Activated CD4-positive, alpha-beta memory T cell treated with anti-CD3 and anti-CD28 coated beads, Interleukin-2, amount 10 ng/mL, durations not matched to agents 7 days and 5 days (primary cell): ENCODE measurements around the gene DNLZ. TPM values are rescaled to one million over a fixed set of nuclear protein-coding genes. Genes with fewer than 3 reads are reported as not detected.
"Not testable (repeated sequence)": the region's sequence is repeated elsewhere in the genome, so short reads cannot be mapped to it uniquely, and the experiment has no call there.

Source experiments
- CTCF ChIA-PET: fragments of 350-600 bp; sonication (Branson Sonifier 250); formaldehyde crosslinking; loops from one replicate; lab custom pipeline; 2021; ENCODE audit warnings: antibody characterized with exemption, inconsistent platforms; lab: Charles Lee
- POLR2A ChIA-PET: fragments of 350-600 bp; sonication (Branson Sonifier 250); formaldehyde crosslinking; loops from one replicate; lab custom pipeline; 2021; ENCODE audit warnings: antibody characterized with exemption; lab: Charles Lee
- DNase-seq: peaks from one replicate; pipeline ENCODE4 v3.0.0-alpha.2; 2020
- H3K27ac Mint-ChIP-seq: one replicate; pipeline ENCODE4 v1.8.0; 2021; ENCODE audit warnings: mild to moderate bottlenecking, mixed read lengths
- H3K27me3 Mint-ChIP-seq: one replicate; pipeline ENCODE4 v1.8.0; 2021; ENCODE audit warnings: mixed read lengths
- H3K36me3 Mint-ChIP-seq: one replicate; pipeline ENCODE4 v1.8.0; 2021; ENCODE audit warnings: low read depth, mixed read lengths
- H3K4me1 Mint-ChIP-seq: one replicate; pipeline ENCODE4 v1.8.0; 2021; ENCODE audit warnings: mixed read lengths
- H3K4me3 Mint-ChIP-seq: one replicate; pipeline ENCODE4 v1.8.0; 2021; ENCODE audit warnings: mild to moderate bottlenecking, mixed read lengths
- H3K9me3 Mint-ChIP-seq: one replicate; pipeline ENCODE4 v1.8.0; 2021; ENCODE audit warnings: mixed read lengths
- total RNA-seq, 2 experiments: library from RNA; stranded (reverse); gene quantifications; one replicate each; pipeline ENCODE4 v1.2.3, GENCODE V29; 2021

The DNLZ gene
- total RNA-seq, result 10 to 100 TPM; 11.5 TPM

DNA sequence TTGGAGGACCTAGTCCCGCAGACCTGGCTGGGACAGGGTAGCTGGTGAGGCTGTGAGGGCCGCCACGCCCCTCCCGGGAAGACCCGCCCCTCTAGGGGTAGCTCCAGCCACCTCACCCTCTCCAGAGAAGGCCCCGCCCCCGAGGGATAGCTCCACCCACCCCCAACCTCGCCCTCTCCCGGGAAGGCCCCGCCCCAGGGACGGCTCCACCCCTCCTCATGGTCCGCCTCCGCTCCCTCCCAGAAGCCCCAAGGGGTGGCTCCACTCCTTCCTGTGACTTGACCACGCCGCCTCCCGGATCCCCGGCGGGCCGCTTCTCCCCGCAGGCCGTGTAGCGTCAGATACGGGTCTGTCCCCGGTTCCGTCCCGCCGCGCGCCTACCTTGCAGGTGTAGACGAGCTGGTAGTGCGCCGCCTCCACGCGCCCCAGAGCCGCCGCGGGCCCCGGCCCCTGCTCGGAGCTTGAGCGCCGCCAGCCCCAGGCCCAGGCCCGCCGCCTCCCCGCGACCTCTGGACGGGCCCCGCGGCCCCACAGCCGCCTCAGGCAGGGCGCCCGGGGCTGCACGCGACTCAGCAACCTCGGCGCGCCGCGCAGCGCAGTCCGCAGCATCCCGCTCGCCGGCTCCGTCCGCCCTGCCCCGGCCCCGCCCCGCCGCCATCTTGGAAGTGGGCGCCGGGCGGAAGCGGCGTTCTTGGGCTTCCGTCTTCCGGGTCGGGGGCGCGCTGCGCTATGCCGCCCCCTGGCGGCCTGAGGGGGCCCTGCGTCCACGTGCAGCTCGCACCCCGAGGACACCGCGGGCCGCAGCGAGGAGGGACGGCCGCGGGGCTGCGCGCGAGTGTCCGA is at the start of gene DNLZ:
Gene DNLZ (minus strand): TSS at position 639 of the 843 bp plus-strand sequence. CDS start 30 bp downstream, at position 609.
- ChIA-PET CTCF (interaction anchor here (0.7 to 2.9 kb wide), 13 partner anchors 9 to 367 kb away, joined by 3 to 31 read pairs (median 4); partner anchors contain the start of genes ENTR1, INPP5E and PMPCA), POLR2A (interaction anchor here (0.8 to 2.5 kb wide), 28 partner anchors 9 to 733 kb away, joined by 3 to 23 read pairs (median 4); partner anchors contain the start of genes CAMSAP1, ENTR1, GPSM1 and PMPCA)
- H3K9me3 Mint-ChIP-seq, result no peaks in the 10 kb centered on the region
- peak within 1 kb of the TSS; percentile 88 for H3K27ac Mint-ChIP-seq
- H3K36me3 Mint-ChIP-seq, result no peaks in the 10 kb centered on the region
- peaks cover 6% of the 10 kb centered on the region for H3K4me1 Mint-ChIP-seq
- H3K4me3 Mint-ChIP-seq, result peak within 1 kb of the TSS; percentile 82
- peak; percentile 96 for DNase-seq
- no peaks in the 10 kb centered on the region for H3K27me3 Mint-ChIP-seq

DNA sequence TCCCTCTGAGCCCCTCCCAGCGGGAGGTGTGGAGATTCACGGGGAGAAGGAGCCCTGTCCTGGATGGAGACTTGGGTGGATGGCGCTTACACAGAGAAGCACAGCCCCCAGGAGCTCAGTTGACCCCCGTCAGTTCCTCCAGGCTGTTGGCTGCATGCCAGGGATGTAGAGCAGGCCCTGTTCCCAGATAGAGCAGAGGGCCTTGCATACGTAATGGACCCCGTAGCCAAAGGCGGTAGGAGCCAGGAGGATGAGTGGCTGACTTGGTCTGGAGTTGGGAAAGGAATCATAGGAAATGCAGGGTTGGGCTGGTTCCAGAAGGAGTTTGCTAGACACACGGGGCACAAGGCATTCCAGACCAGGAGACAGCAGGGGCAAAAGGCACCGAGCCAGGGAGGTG is 49.4 kb upstream of the DNLZ start:
- no peak for DNase-seq
- ChIA-PET POLR2A (no interaction called here), CTCF (no interaction called here)
- Mint-ChIP-seq H3K27ac (no peak overlapping the region), H3K36me3 (peaks cover 56% of the 10 kb centered on the region), H3K4me1 (peaks cover 38% of the 10 kb centered on the region), H3K27me3 (no peaks in the 10 kb centered on the region), H3K4me3 (no peak overlapping the region), H3K9me3 (no peaks in the 10 kb centered on the region)

DNA sequence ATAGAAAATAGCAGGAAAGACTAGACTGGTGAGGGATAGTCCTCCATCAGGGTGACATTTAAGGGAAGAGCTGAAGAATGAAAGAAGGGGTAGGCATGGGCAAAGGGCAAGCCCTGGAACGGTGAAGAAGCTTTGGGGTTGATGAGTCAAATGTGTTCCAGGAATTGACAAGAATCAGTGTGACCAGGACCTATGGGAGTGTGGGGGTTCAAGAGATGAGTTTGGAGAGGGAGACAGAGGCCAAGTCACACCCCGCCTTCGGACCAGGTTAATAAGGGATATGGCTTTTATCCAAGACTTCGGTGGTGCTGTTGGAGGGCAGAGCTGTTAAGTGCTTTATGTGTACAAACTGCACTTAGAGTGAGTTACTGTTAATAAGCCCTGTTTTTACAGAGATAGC is 47.8 kb upstream of the DNLZ start:
- H3K4me1 Mint-ChIP-seq, result peaks cover 49% of the 10 kb centered on the region
- peaks cover 55% of the 10 kb centered on the region for H3K36me3 Mint-ChIP-seq
- ChIA-PET CTCF (interaction anchor here (3.3 kb wide), 1 partner anchor 11 kb away, joined by 22 read pairs; the partner anchor contains the start of gene SNAPC4), POLR2A (interaction anchor here (1.1 to 3.4 kb wide), 4 partner anchors 10 to 29 kb away, joined by 4 to 27 read pairs (median 10); partner anchors contain the start of gene SNAPC4)
- H3K27me3 Mint-ChIP-seq, result no peaks in the 10 kb centered on the region
- peak overlapping the region; percentile 87 for H3K4me3 Mint-ChIP-seq
- peak overlapping the region; percentile 82 for H3K27ac Mint-ChIP-seq
- no peaks in the 10 kb centered on the region for H3K9me3 Mint-ChIP-seq
- no peak for DNase-seq

DNA sequence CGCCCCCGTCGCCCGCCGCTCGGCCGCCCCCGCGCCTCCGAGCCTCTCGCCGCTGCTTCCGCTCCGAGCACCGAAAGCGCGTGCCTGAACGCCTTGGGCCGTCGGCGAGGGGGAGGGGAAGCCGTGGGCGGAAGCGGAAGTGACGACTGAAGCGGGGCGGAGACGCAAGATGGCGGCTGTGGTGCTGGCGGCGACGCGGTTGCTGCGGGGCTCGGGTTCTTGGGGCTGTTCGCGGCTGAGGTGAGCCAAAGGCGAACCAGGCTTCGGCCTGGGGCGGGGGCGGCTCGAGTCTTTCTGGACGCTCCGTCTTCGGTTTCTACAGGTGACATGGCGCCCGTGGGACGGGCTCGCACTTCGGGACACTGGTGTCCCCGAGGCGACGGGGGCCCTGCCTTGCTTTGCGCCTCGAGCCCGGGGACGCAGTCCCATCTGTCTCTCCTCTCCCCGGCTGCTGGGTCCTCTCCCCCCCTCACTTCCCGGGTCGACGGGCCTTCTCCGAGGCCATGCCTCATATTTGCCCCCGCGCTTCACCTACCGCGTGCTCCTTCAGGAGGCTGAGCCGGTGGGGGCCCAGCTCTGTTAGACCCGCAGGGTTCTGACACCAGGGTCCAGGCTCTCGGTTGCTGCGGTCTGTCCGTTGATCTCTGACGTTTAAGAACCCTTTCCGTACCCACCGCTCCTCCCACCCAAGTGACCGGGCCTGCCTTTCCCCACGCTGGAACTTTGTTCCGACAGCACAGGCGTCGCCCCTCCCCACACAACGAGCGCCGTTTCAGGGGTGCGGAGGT is 47.1 kb upstream of the DNLZ start, which contains the start of the genes ENTR1 and PMPCA:
Gene ENTR1 (minus strand): TSS at position 115 of the 788 bp plus-strand sequence. CDS start 217 bp downstream, outside the sequence.
Gene PMPCA (plus strand): TSS at position 159 of the 788 bp plus-strand sequence. CDS start 11 bp downstream, at position 170.
- H3K36me3 Mint-ChIP-seq, result peaks cover 58% of the 10 kb centered on the region
- no peaks in the 10 kb centered on the region for H3K27me3 Mint-ChIP-seq
- H3K4me1 Mint-ChIP-seq, result peaks cover 52% of the 10 kb centered on the region

DNA sequence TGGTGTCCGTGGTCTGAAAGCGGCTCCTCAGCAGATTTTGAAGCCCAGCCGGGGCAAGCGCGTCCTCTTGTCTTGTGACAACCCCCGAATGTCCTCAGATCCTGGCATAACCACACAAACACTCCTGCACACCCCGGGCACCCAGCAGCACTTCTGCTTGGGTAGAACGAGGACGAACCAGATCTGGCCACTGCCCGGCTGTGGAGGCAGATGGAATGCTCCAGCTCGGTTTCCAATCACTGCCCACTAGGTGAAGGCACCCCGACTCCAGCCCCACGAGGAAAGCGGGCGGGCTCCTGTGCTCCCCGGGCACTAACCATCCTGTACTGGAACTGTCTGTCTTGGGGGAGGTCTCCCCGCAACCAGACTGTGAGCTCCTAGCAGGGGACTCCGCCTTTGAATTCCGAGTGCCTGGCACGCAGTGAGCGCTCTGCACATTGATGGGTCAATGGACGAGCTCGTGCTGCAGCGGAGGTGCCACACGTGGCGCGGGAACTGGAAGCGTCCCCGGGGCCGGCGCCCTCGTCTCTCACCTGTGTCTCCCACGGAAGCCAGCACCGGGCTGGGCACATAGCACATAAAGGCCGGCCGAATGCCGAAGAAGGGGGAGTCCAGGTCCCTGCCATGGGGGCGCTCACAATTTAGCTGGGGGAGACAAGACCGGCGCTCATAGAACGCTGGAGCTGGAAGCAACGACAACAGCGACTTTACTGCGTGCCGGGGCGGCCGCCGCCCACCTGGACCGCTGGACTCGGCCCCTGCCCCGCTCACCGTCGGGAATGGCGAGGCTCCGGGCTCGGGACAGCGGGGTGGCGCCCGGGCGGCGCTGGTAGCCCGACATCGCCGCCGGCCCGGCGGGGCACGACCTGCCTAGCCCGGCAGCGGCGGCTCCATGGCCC is 46.3 kb upstream of the DNLZ start:
- ChIA-PET POLR2A (interaction anchor here (0.8 to 3.4 kb wide), 12 partner anchors 9 to 318 kb away, joined by 3 to 27 read pairs (median 4); partner anchors contain the start of genes DNLZ, SNAPC4 and TMEM250), CTCF (interaction anchor here (0.8 to 3.3 kb wide), 5 partner anchors 9 to 46 kb away, joined by 3 to 22 read pairs (median 4); partner anchors contain the start of genes DNLZ and SNAPC4)
- no peaks in the 10 kb centered on the region for H3K27me3 Mint-ChIP-seq
- no peaks in the 10 kb centered on the region for H3K9me3 Mint-ChIP-seq
- H3K4me3 Mint-ChIP-seq, result peak overlapping the region; percentile 84
- peaks cover 61% of the 10 kb centered on the region for H3K4me1 Mint-ChIP-seq
- H3K27ac Mint-ChIP-seq, result peak overlapping the region; percentile 84
- peaks cover 64% of the 10 kb centered on the region for H3K36me3 Mint-ChIP-seq
- peak; percentile 47 for DNase-seq

More for the DNA sequence above, 47.1 kb upstream of the DNLZ start, which contains the start of the genes ENTR1 and PMPCA:
- peak; percentile 94 for DNase-seq
- POLR2A ChIA-PET, result interaction anchor here (0.8 to 3.4 kb wide), 10 partner anchors 10 to 317 kb away, joined by 3 to 27 read pairs (median 4); partner anchors contain the start of genes DNLZ, SNAPC4 and TMEM250
- CTCF ChIA-PET, result interaction anchor here (0.8 to 3.3 kb wide), 4 partner anchors 10 to 47 kb away, joined by 3 to 22 read pairs (median 6); partner anchors contain the start of genes DNLZ and SNAPC4
- H3K9me3 Mint-ChIP-seq, result no peaks in the 10 kb centered on the region
- peak within 1 kb of the TSS; percentile 84 for H3K27ac Mint-ChIP-seq
- peak within 1 kb of the TSS; percentile 87 for H3K4me3 Mint-ChIP-seq

DNA sequence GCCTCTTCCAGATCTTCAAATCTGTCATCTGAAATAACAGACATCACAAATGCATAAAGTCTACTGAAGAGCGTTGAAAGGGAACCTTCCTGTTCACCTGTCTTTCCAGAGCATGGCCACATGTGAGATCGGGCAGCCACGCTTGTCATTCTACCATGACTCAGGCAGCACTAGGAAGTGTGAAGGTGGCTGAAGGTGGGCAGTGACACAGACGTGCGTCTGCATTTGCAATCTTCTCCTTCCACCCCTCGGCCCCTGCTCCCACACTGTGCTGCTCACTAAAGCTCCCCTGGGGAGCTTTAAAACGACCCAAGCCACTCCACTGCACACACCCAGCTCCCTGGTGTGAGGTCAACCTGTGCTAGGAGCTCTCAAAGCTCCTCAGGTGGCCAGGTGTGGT is 44.4 kb upstream of the DNLZ start:
- H3K27ac Mint-ChIP-seq, result peak overlapping the region; percentile 16
- H3K27me3 Mint-ChIP-seq, result no peaks in the 10 kb centered on the region
- no peak overlapping the region for H3K4me3 Mint-ChIP-seq
- CTCF ChIA-PET, result no interaction called here
- peaks cover 59% of the 10 kb centered on the region for H3K36me3 Mint-ChIP-seq
- peaks cover 73% of the 10 kb centered on the region for H3K4me1 Mint-ChIP-seq
- POLR2A ChIA-PET, result interaction anchor here (1.7 kb wide), 1 partner anchor 33 kb away, joined by 3 read pairs; no protein-coding TSS in a partner anchor
- H3K9me3 Mint-ChIP-seq, result no peaks in the 10 kb centered on the region
- DNase-seq, result no peak

DNA sequence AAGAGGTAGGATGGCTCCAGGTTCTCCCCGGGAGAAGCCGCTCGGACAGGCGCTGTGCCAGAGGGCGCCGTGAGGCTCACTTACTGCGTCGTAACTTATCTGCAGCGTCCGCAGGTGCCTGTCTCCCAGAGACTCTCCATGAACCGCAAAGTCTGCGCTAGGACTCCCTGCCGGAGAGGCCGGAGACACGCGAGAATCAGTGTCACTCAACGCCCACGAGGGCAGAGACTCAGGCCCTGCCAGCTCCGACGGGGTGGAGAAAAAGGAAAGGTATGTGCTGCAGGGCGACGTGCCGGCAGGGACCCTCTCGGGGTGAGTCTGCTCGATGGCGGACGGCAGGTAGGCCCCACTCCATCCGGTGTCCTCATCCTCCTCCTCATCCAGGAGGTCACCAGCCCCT is 43.5 kb upstream of the DNLZ start:
- H3K27me3 Mint-ChIP-seq, H3K27ac Mint-ChIP-seq, CTCF ChIA-PET, H3K9me3 Mint-ChIP-seq, H3K4me3 Mint-ChIP-seq, DNase-seq: not testable (repeated sequence)
- Mint-ChIP-seq H3K36me3 (peaks cover 57% of the 10 kb centered on the region), H3K4me1 (peaks cover 77% of the 10 kb centered on the region)
- POLR2A ChIA-PET, result interaction anchor here (1.8 kb wide), 1 partner anchor 22 kb away, joined by 5 read pairs; no protein-coding TSS in a partner anchor

DNA sequence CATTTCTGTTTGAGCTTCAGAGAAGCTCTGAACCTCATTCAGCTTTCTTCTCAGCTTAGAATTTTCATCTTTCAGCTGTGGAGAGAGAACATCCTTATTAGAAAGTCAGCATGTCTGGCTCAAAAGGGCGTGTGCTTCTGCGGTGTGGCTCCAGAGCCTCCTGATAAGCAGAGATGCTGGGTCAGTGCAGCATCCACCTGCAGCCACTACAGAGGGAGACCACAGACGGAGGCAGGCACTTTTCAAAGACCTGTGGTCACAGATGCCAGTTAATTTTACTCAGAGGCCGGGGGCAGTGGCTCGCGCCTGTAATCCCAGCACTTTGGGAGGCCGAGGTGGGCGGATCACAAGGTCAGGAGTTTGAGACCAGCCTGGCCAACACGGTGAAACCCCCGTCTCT is 42.4 kb upstream of the DNLZ start:
- H3K4me1 Mint-ChIP-seq, result peaks cover 74% of the 10 kb centered on the region
- CTCF ChIA-PET, H3K9me3 Mint-ChIP-seq, DNase-seq, H3K27me3 Mint-ChIP-seq, H3K4me3 Mint-ChIP-seq: not testable (repeated sequence)
- peak overlapping the region; percentile 93 for H3K27ac Mint-ChIP-seq
- POLR2A ChIA-PET, result interaction anchor here (1.8 to 2.0 kb wide), 2 partner anchors 21 to 43 kb away, joined by 5 to 7 read pairs; partner anchors contain the start of gene DNLZ
- H3K36me3 Mint-ChIP-seq, result peaks cover 61% of the 10 kb centered on the region

DNA sequence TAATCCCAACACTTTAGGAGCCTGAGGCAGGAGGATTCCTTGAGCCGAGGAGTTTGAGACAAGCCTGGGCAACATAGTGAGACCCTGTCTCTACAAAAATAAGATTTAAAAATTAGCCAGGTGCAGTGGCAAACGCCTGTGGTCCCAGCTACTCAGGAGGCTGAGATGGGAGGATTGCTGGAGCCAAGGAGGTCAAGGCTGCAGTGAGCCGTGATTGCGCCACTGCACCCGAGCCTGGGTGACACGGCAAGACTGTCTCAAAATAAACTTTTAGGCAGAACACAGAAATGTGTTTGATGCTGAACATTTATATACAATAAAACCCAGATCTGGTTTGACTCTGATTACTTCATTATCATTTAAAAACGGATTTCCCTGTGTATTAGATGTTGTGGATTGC is 41.9 kb upstream of the DNLZ start:
- POLR2A ChIA-PET, result interaction anchor here (1.8 to 2.0 kb wide), 2 partner anchors 21 to 42 kb away, joined by 5 to 7 read pairs; partner anchors contain the start of gene DNLZ
- H3K4me3 Mint-ChIP-seq, result no peak overlapping the region
- peaks cover 61% of the 10 kb centered on the region for H3K36me3 Mint-ChIP-seq
- no peak for DNase-seq
- no peaks in the 10 kb centered on the region for H3K9me3 Mint-ChIP-seq
- peak overlapping the region; percentile 93 for H3K27ac Mint-ChIP-seq
- no peaks in the 10 kb centered on the region for H3K27me3 Mint-ChIP-seq
- H3K4me1 Mint-ChIP-seq, result peaks cover 78% of the 10 kb centered on the region
- CTCF ChIA-PET, result no interaction called here

DNA sequence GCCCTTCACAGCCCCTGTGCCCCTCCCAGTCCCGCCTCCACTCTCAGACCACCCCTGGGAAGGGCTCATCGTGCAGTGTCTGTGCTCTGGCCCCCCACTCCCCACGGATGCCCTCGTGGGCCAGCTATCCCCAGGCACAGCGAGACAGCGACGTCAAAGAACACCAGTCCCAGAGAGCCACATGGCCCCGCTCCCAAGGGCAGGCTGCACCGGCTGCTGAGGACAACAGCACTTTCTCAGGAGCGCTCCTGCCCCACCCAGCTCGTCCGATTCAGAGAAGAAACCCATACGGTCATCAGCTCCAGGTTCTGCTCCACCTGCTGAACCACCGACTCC is 41.2 kb upstream of the DNLZ start:
- H3K27me3 Mint-ChIP-seq, result no peaks in the 10 kb centered on the region
- H3K9me3 Mint-ChIP-seq, result no peaks in the 10 kb centered on the region
- DNase-seq, result no peak
- peak overlapping the region; percentile 93 for H3K27ac Mint-ChIP-seq
- H3K36me3 Mint-ChIP-seq, result peaks cover 59% of the 10 kb centered on the region
- peaks cover 78% of the 10 kb centered on the region for H3K4me1 Mint-ChIP-seq
- peak overlapping the region; percentile 66 for H3K4me3 Mint-ChIP-seq
- ChIA-PET CTCF (interaction anchor here (0.6 kb wide), 1 partner anchor 19 kb away, joined by 3 read pairs; no protein-coding TSS in a partner anchor), POLR2A (interaction anchor here (0.9 to 2.0 kb wide), 5 partner anchors 9 to 134 kb away, joined by 3 to 7 read pairs (median 3); partner anchors contain the start of gene DNLZ)
